ENCODE data around the gene KRT81.
"Not testable (repeated sequence)": the region's sequence is repeated elsewhere in the genome, so short reads cannot be mapped to it uniquely, and the experiment has no call there.

Gene KRT81

GRCh38 chr12:52257074-52257551 is 34.2 kb downstream of the KRT81 start:
- no peak overlapping the region for H3K27ac ChIP-seq
- no peak overlapping the region for H3K4me3 ChIP-seq

DNA sequence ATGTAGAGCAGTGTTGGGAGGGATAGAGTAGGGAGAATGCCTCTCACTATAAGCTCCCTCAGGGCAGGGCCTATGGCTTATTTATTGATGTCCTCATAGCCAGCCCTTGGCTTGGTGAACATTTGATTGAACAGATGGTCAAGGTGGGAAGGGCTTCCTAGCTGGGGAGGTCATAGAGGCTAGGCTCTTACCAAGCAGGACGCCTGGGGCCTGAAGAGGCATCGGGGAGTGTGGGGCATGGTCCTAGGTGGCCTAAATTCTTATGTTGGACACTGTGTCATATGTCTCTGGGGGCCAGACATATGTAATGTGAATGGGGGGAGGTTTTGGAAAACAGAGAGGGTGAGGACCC is 34.8 kb downstream of the KRT81 start:
- Histone ChIP-seq H3K27ac (no peak overlapping the region), H3K4me3 (no peak overlapping the region)

DNA sequence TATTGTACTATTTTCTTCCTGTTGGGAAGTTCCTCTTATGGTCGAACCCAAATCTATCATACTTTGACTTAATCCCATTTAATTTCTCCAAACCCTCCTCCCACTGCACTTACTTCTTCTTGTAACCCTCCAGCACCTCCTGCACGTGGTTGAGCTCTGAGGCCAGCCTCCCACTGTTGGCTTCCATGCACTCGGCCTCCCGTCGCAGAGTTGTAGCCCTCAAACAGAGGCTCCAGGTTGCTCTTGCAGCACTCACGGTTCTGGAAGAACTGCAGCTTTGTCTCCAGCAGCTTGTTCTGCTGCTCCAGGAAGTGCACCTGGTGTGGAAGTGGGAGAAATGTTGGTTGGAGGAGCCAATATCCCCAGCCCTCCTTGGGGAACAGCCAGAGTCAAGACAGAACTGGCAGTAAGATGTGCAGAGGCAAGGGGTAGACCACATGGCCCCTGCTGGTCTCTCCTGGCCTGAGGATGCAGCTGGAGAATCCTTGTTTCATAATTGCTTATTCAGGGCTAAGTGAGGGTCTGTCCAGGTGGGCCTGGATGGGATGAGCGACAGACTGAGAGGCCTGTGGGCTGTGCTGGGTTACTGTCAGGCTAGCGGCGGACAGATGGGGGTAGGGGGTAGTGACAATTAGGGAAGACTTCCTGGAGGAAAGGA is 35.3 kb downstream of the KRT81 start:
- H3K4me3 ChIP-seq: no peak overlapping the region

DNA sequence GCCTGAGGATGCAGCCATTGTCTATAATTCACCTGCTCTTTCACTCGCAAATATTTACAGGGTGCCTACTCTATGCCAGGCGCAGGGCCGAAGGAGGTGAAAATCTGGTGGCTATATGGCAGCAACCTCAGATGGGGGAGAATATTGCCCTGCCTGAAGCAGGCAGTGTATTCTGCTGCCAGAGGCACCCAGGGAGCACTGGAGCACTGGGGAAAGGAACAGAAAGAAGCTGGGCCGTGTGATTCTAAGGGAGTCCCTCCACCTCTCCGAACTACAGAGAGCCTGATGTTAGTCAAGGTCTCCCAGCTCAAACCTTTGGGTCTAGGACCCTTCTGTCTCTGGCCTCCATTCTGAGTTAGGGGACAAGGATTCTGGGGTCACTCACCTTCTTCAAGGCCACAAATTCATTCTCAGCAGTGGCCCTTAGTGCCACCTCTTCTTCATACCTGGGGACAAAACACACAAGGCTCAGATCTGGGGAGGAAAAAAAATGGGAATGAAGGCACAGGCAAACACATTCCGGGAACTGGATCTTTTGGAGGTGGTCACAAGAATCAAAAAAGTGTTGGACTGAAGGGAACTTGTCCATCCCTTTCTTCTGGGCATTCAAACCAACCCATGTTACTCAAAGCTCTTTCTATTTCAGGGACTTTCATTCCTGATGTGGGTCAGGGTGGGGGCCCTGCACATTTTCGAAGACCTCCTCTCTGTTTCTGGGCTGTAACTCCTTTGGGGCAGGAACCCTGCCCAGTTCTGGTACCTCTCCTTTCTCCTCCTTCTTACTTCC is 36.2 kb downstream of the KRT81 start:
- no peak overlapping the region for H3K27ac ChIP-seq

More for the DNA sequence above, 35.3 kb downstream of the KRT81 start:
- H3K27ac ChIP-seq: no peak overlapping the region

DNA sequence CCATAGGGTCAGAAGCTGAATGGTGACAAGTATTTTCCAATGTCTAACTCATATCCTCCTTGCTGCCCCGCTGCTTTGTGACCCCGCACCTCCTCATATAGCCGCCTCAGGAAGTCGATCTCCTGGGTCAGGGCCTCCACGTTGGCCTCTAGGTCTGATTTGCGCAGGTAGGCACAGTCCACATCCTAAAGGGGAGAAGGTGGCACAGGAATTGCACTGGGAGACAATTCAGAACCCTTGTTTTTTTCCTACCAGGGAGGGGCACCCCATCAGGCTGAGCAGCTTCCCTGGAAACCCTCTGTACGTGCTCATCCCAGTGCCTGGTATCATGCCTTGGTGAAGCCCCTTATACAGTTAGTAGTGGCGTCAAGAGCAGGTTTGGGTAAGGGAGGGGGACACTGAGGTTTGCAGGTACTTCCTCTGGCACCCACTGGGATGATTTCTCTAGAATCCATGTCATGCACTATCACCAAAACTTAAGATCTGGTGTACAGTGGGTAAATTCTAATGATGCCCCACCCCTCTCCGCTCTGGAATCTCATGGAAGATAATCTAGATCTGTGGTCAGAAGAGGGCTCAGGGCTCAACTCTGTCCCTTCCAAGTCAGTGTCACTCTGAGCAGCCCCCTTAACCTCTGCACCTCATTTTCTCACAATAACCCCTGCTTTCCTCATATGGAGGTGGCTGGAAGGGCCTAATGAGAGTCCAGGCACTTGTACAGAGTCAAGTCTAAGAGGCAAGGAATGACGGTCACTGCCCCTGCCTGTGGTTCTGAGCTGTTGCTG is 37.0 kb downstream of the KRT81 start:
- no peak overlapping the region for H3K27ac ChIP-seq
- H3K4me3 ChIP-seq: no peak overlapping the region

More for the DNA sequence above, 36.2 kb downstream of the KRT81 start:
- no peak overlapping the region for H3K4me3 ChIP-seq

DNA sequence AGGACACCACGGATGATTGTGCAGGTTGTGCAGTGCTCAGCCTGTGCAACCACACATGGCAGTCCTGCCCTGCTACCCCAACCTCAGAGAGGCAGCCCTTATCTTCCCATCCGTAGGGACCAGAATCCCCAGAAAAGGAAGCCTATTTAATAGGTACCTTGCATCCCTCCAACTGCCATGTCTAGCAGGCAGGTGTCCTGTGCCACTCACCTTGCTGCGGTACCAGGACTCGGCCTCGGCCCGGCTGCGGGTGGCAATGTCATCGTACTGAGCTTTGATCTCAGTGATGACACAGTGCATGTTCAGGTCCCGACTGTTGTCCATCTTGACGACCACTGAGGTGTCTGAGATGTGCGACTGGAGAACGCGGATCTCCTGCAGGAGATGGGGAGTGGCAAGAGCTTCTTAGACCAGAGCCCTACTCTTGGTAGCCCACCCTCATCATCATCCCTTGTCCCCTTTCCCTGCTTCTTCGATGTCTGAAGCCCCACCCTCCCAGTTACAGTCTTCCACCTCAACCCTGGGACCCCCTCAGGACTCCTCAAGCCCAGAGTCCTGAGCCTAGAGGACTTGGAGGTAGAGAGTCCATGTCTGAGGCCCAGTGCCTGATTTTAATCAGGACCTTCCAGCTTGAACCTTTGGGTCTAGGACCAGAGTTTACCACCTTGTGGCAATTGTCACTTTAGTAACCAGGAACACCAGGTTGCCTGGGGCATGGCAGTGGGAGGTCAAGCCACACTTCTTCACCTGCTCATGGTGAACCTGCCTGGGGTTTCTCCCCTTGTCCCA is 37.7 kb downstream of the KRT81 start:
- no peak overlapping the region for H3K27ac ChIP-seq
- H3K4me3 ChIP-seq: no peak overlapping the region

DNA sequence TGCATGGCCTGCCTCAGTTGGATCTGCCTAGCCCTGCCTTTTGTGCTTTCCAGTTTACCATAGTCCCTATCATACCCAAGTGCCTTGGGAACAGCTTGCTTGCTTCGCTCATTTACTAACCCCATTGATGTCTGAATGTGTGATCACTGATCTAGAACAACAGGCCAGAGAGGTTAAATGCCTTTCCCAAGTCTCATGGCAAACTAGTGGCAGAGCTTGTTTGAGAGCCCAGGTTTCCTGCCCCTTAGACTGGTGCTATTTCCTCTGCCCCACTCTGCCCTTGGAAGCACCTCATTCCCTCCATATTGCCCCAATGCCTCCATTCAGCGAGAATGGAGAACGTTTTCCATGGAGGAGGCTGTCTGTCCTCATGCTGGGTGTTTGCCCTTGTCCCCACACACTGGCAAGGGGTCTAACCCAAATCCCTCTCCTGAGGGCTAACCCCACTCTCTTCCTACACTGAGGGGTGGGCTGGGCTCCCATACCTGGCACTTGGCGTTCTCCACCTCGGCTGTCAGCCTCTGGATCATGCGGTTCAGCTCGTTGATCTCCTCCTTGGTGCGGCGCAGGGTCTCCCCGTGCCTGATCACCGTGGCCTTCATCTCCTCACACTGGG is 38.5 kb downstream of the KRT81 start:
- Histone ChIP-seq H3K27ac (no peak overlapping the region), H3K4me3 (no peak overlapping the region)

GRCh38 chr12:52252175-52252615 is 39.1 kb downstream of the KRT81 start:
- not testable (repeated sequence) for H3K4me3 ChIP-seq, H3K27ac ChIP-seq

DNA sequence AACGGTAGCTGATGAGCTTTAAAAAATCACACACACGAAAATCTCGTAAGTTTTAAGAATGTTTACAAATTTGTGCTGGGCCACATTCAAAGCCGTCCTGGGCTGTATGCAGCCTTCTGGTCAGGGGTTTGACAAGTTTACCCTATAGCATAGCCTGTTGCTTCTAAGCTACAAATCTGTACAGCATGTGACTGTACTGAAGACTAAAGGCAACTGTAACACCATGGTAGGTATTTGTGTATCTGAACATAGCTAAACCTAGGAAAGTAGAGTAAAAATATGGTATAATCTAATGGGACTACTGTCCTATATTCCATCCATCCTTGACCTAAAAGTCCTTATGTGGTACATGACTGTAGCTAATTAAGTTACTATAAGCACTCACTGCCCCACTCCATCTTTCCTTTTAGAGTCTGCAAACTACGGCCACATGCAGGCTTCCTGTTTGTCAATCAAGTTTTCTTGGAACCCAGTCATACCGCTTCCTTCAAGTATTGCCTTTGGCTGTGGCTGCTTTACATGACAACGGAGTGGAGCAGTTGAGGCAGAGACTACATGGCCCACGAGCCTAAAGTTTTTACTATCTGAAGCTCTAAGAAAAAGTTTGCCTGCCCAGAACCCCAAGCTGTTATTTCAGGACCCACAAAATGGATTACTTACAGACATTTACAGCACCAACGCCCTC is 39.8 kb downstream of the KRT81 start:
- no peak overlapping the region for H3K27ac ChIP-seq
- H3K4me3 ChIP-seq: no peak overlapping the region

DNA sequence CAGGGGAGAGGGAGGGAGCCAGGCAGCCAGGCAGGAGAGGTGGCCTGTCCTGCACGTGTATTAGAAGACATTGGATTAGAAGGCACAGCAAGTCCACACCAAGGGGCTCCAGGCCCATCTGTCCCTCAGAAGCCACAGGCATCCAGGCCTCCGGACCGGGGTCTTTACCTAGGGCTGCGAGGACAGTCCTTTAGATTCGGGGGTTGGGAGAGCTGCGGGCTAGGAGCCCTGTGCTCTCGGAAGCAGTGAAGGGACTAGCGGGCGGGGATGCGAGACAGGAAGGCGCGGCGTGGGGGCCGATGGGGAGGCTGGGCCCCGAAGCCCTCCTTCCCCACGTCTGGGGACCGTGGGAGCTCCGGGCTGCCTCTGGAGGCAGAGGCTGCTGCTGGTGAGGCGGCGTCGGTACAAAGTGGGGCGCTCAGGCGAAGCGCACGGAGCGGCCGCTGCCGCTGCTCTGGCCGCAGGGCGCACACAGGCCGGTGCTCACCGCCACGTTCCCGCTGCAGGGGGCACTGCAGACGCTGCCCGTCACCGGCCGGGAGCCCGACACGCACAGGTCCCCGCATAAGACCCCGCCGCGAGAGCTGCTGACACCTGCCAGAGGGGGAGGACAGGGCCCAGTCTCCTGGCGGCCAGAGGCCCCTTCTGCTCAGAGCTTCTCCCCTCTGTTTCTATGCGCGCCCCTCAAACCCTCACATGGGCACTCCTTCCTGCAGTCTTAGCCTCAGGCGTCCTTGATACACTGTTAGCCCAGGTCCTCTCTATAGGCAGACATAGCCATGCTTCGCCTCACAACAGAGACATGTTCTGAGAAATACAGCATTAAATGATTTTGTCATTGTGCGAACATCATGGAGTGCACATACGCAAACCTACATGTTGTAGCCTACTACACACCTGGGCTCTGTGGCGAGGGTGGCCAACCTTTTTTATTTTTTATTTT is 41.0 kb downstream of the KRT81 start:
- Histone ChIP-seq H3K27ac (no peak overlapping the region), H3K4me3 (no peak overlapping the region)

- Histone ChIP-seq H3K4me3 (no peak overlapping the region), H3K27ac (peak overlapping the region in 1 of 21 experiments; percentile 16)
Observed at GRCh38 chr12:52249511-52250047, 41.8 kb downstream of the KRT81 start.

DNA sequence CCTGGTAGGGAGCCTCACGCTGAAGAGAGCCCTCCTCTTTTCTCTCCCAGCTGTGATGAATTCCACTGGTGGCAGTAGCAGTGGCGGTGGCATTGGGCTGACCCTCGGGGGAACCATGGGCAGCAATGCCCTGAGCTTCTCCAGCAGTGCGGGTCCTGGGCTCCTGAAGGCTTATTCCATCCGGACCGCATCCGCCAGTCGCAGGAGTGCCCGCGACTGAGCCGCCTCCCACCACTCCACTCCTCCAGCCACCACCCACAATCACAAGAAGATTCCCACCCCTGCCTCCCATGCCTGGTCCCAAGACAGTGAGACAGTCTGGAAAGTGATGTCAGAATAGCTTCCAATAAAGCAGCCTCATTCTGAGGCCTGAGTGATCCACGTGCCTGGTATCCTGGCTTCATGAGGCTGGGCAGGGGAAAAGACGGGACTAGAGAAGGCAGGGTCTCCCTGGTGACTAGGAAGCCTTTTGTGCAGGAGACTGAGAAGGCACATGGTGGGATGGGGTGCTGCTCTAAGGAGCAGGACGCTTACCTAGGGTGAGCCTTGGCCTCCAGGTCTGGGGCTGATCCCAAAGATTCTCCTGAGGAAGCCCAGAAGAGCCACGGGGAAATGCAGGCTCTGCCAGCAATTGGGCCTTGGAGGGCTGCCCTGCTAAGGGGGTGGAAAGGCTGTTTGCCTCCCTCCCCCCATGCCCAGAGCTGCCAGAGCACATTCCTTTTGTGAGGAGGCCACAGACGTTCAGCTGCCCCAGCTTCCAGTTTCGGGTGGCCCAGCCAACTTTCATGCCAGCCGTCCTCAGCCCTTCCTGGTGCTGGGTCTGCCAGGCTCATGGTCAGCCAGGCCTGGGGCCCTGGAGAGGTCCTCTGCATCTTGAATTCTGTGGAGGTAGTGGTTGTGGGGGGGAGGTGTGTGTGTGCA is 42.5 kb downstream of the KRT81 start:
- Histone ChIP-seq H3K27ac (peak overlapping the region in 3 of 21 experiments; percentile 16 to 38 (median 32)), H3K4me3 (no peak overlapping the region)

- Histone ChIP-seq H3K27ac (peak overlapping the region in 1 of 21 experiments; percentile 9), H3K4me3 (no peak overlapping the region)
Observed at GRCh38 chr12:52247622-52248540, 43.5 kb downstream of the KRT81 start.

DNA sequence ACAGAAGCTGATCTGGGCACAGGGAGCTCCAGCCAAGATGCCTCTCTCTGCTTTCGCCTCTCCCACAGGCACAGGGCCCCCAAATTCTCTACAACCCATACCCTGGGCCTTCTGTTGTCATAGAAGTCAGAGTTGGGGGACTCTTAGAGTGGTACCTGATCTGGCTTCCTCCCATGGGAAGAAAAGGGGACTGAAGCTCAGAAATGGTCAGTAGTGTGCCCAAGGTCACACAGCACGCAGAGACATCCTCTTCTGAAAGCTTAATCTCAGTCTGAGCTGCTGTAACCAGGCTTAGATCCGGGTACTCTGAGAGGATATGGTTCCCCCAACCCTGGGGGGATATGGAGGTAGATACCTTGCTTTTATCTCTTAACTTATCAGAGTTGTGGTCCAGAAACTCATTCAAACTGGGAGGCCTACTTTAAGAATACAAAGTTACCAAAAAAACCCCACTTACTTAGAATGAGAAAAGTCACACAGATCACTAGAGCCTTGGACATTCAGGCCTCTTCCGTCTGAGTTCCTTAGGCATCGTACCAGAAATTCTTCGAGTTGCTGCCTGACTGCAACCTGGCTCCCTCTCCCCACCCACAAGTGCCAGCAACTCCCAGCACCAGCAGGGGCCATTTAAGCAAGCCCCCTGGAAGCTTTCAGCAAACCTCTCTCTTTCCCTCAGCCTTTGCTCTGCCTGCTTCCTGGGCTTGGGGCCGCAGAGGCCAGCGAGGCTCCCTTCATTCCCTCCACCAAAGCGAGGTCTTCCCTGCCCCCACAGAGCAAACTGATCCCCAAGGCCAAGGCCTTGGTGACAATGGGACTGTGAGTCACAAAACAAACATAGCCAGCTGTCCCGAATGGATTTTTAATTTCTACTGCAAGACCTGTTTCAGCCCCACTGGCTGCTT is 44.4 kb downstream of the KRT81 start:
- H3K27ac ChIP-seq: peak overlapping the region in 7 of 21 experiments; percentile 2 to 55 (median 11)
- H3K4me3 ChIP-seq: no peak overlapping the region

Data from skin epidermis (tissue), 12 donors.